GM12875 (cell line): Measurements from ENCODE around the gene PALLD.

Source experiments
- H3K4me3 ChIP-seq: one replicate; pipeline ENCODE4 v1.5.1; 2011; ENCODE audit warnings: low read depth, low read length, control low read depth
- CTCF ChIP-seq: IDR thresholded peaks from 2 replicates; pipeline ENCODE4 v1.5.1; 2011; ENCODE audit warnings: low read depth, mild to moderate bottlenecking, control low read depth, inconsistent platforms, low read length, moderate library complexity, borderline replicate concordance; ENCODE audit not compliant: insufficient read depth

Gene PALLD

GRCh38 chr4:168833881-168834280 is 337.0 kb downstream of the PALLD start:
- no peak overlapping the region for H3K4me3 ChIP-seq
- no peak for TF ChIP-seq CTCF

DNA sequence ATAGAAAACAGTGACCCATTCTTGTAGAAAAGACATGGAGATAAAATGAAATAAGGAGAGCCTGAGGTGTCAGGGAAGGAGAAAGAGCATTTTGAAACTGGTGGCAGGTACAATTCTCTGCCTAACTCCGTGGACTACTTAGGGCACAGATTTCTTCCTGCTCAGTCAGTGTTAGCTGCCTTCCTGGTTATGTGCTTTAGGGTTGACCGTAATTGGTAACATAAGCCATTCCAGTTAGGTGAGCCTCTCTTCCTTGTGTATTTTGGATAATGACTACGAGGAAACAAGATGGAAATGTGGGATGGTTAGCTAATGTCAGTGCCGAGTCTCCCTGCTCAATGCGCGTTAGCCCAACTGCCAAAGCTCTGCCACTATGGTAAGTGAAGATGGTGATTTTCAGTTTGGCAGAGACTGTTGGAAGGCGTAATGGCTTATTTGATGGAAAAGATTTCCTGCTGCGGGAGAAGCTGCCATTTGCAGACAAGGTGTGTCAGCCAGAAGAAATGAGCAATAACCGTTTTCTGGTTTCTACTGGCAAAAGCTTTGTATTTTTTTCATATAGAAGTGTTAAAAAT is 339.1 kb downstream of the PALLD start:
- no peak overlapping the region for H3K4me3 ChIP-seq
- no peak for TF ChIP-seq CTCF

GRCh38 chr4:168836490-168836889 is 339.6 kb downstream of the PALLD start:
- TF ChIP-seq CTCF: no peak
- H3K4me3 ChIP-seq: no peak overlapping the region

DNA sequence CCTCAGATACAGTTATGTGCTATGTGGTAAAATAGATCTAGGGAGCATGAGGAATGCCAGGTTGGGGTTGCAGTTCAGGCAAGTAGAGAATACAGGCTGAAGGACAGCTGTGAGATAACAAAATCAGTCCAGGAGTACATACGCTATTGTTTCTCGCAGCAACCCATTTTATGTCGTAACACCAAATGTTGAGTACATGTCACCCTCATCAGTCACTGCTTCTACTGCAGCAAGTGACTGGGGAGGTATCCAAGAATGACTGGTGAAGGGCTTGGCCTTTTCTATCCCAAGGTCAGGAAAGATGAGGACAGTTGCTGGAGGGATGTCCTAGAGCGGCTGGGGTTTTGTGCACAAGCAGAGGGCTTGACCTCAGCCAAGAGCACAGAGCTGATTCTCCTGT is 341.1 kb downstream of the PALLD start:
- no peak for TF ChIP-seq CTCF
- no peak overlapping the region for H3K4me3 ChIP-seq

DNA sequence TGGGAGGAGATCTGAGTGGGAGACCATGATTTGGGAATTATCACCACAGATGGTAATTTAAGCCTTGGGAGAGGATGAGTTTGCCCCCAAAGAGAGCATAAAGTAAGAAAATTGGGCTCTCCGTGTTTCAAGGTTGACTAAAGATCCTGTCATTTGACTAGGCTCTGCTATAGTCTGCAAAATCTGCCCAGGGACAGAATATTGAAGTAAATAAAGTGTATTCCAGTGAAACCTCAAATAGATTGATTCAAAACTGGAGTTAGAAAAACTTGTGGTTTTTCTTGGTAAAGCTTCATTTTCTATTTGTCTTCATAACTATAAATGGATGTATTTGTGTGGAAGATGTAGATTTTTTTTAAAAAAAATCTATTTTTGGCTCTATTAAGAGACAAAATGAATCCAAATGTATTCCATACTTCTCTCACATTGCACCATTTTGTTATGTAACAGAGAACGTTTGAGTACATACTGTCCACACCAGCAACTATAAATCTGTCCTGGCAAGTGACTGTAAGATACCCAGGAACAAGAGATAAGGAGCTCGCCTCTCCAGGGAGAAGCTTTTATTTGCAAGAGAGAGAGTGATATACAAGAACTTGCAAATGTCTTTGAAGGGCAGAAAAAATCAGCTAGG is 343.0 kb downstream of the PALLD start:
- no peak for TF ChIP-seq CTCF
- no peak overlapping the region for H3K4me3 ChIP-seq

GRCh38 chr4:168840392-168840763 is 343.5 kb downstream of the PALLD start:
- no peak overlapping the region for H3K4me3 ChIP-seq
- no peak for TF ChIP-seq CTCF

DNA sequence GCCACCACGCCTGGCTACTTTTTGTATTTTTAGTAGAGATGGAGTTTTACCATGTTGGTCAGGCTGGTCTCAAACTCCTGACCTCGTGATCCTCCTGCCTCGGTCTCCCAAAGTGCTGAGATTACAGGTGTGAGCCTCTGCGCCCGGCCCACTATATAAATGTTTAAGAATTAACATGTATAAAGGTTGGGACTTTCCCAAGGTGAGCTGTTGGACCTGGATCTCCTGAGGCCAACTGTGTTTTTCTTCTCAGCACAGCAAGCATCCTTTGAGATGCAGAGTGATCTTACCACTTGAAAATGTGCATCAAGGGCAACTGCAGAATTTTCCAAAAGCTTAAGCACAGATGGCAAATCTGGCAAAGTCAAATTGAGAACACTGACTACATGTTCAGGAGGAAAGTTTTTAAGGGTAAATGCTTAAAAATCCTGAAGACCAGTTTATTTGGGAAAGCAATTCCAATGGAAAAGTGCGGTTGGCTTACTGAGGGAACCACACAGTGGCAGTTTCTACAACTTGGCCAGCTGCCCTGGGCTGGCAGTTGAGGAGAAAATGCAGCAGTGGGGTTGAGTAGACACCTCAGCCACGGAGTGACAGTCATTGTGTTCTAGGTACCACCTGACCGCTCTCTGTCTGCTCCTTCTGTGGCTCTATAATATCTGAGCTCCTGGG is 344.3 kb downstream of the PALLD start:
- no peak overlapping the region for H3K4me3 ChIP-seq
- TF ChIP-seq CTCF: no peak
